Pancreas (tissue), 10 donors: ENCODE data around the gene TLE4. TPM values are rescaled to one million over a fixed set of nuclear protein-coding genes. Genes with fewer than 3 reads are reported as not detected.
"Not testable (repeated sequence)": the region's sequence is repeated elsewhere in the genome, so short reads cannot be mapped to it uniquely, and the experiment has no call there.

Source experiments
- ATAC-seq, 4 donors: fragments of 200-7000 bp; cut with Tn5 transposase; one replicate each; pipeline versions ENCODE4 v1.8.0 to v1.9.1; 2020; ENCODE audit warnings: mild to moderate bottlenecking in 4 of 4, moderate library complexity in 4 of 4
- DNase-seq, 6 donors: peaks; one replicate each; pipeline ENCODE4 v3.0.0-alpha.2; 2020
- FAIRE-seq: peaks from 2 replicates; lab custom pipeline; 2012; peaks lifted over from hg19 to GRCh38; lab: Jason Lieb, UNC
- H3K27ac ChIP-seq, 4 donors: fragments of 200-600 bp; sonication (generic); 1 replicate in 3 of 4; 2 replicates in 1 of 4; pipeline versions ENCODE4 v1.5.0 to v1.8.0; 2020
- H3K27me3 ChIP-seq, 4 donors: fragments of 200-600 bp; one replicate each; pipeline ENCODE4 v1.8.0; 2021
- H3K36me3 ChIP-seq, 3 donors: fragments of 200-600 bp; sonication (generic) in 1 of 3; one replicate each; pipeline versions ENCODE4 v1.5.0 to v1.8.0; 2020 to 2021
- H3K4me1 ChIP-seq, 3 donors: fragments of 200-600 bp; one replicate each; pipeline ENCODE4 v1.8.0; 2021
- H3K4me3 ChIP-seq, 4 donors: fragments of 200-600 bp; sonication (generic) in 2 of 4; one replicate each; pipeline versions ENCODE4 v1.5.0 to v1.8.0; 2020 to 2021
- H3K9me3 ChIP-seq, 4 donors: fragments of 200-600 bp; one replicate each; pipeline ENCODE4 v1.8.0; 2021
- WGBS, 2 donors: extraction: QIAGEN DNeasy Blood & Tissue Kit; methylation state at CpG; one replicate each; pipeline ENCODE4 v1.1.7; 2013; 5-methylcytosine and 5-hydroxymethylcytosine counted together
- intact Hi-C, 3 donors: fragments of 100-400 bp; cut with DNase I; formaldehyde crosslinking; loops; one replicate each; pipeline versions ENCODE4 v1.11.1 to v1.14.2; 2022
- polyA plus RNA-seq, 2 donors: library from polyadenylated mRNA; stranded (reverse); fragments of 200-250 nt; gene quantifications; one replicate each; pipeline ENCODE4 v1.2.3, GENCODE V29; 2013
- total RNA-seq, 6 donors: library from RNA; stranded (reverse); fragmentation: NEBNext Ultra II Directional in 4 of 6; extraction: Animal tissue kit (Norgen Biotek cat#: 25700) in 4 of 6; gene quantifications; one replicate each; pipeline versions ENCODE4 v1.2.1 to v1.2.4, GENCODE V29; 2021 to 2023
- TF ChIP-seq, protein P1 (sequence below), 4 donors: fragments of 200-600 bp; sonication (generic) in 3 of 4; IDR thresholded peaks; one replicate each; pipeline versions ENCODE4 v1.5.0 to v1.8.0; 2021; ENCODE audit warnings: antibody characterized with exemption in 4 of 4
- donor health status: healthy with polysubstance abuse.
- donor health status: DM: no; HTN: no; CAD: no; lungs with moderate emphysema.
- donor health status: DM: no; HTN: no; CAD: no.
- donor health status: control.
- donor health status: control.
- donor health status: Bipolar disorder and iron deficiency.
- donor health status: DM: yes; HTN: yes; CAD: no.
- donor health status: DM: no; HTN: no; CAD: no.
- donor health status: DM: no; HTN: no; CAD: no.
- donor health status: DM: yes; HTN: yes; CAD: no.

TLE4 gene
- total and polyA plus RNA-seq, 8 donors: 2.8 to 19.0 (median 9.7) TPM

- no peak for DNase-seq
- no peak for FAIRE-seq
- TF ChIP-seq, protein P1, sequence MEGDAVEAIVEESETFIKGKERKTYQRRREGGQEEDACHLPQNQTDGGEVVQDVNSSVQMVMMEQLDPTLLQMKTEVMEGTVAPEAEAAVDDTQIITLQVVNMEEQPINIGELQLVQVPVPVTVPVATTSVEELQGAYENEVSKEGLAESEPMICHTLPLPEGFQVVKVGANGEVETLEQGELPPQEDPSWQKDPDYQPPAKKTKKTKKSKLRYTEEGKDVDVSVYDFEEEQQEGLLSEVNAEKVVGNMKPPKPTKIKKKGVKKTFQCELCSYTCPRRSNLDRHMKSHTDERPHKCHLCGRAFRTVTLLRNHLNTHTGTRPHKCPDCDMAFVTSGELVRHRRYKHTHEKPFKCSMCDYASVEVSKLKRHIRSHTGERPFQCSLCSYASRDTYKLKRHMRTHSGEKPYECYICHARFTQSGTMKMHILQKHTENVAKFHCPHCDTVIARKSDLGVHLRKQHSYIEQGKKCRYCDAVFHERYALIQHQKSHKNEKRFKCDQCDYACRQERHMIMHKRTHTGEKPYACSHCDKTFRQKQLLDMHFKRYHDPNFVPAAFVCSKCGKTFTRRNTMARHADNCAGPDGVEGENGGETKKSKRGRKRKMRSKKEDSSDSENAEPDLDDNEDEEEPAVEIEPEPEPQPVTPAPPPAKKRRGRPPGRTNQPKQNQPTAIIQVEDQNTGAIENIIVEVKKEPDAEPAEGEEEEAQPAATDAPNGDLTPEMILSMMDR (IDR thresholded peaks at IDR 0.05): no peak
- H3K4me3 ChIP-seq: no peak overlapping the region
- no peak overlapping the region for H3K27ac ChIP-seq
- H3K9me3 ChIP-seq: no peaks in the 10 kb centered on the region
- intact Hi-C loops: no loop called here
- H3K27me3 ChIP-seq: no peaks in the 10 kb centered on the region
- no peaks in the 10 kb centered on the region for H3K36me3 ChIP-seq
- WGBS, 2 donors: 68 to 75% methylated on average over 2 of the region's 2 CpGs
- ATAC-seq: no peak
- no peaks in the 10 kb centered on the region for H3K4me1 ChIP-seq
Observed at GRCh38 chr9:79637177-79637925, 65.6 kb downstream of the TLE4 start.

DNA sequence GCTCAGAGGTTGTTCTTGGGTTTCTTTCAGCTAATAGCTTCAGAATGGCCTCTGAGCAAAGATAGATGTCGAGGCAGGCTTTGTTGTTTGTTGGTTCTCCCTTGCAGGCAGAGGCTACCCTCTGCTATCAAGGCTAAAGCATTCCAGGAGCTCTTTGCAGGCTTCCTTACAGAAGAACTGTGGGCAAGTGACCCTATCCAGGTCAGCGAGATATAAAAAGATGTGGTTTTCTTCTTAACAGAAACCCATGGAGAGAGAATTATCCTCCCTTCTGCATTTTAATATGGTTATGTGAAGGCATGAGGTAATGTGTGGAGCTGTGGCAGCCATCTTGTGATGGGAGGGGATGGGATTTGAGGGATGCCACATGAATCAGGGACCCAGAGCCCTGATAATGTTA lies 67.0 kb downstream of the TLE4 start:
- Histone ChIP-seq H3K36me3 (no peaks in the 10 kb centered on the region), H3K27me3 (no peaks in the 10 kb centered on the region), H3K4me1 (no peaks in the 10 kb centered on the region), H3K4me3 (no peak overlapping the region), H3K9me3 (no peaks in the 10 kb centered on the region), H3K27ac (no peak overlapping the region)
- ATAC-seq (no peak), DNase-seq (no peak), FAIRE-seq (no peak)
- intact Hi-C loops: no loop called here
- TF ChIP-seq, protein P1 (IDR thresholded peaks at IDR 0.05): no peak
- WGBS, 2 donors: 94 to 96% methylated on average over 2 of the region's 2 CpGs

- no peak for DNase-seq
- no peak for ATAC-seq
- intact Hi-C loops: no loop called here
Observed at GRCh38 chr9:79639354-79639753, 67.6 kb downstream of the TLE4 start.

DNA sequence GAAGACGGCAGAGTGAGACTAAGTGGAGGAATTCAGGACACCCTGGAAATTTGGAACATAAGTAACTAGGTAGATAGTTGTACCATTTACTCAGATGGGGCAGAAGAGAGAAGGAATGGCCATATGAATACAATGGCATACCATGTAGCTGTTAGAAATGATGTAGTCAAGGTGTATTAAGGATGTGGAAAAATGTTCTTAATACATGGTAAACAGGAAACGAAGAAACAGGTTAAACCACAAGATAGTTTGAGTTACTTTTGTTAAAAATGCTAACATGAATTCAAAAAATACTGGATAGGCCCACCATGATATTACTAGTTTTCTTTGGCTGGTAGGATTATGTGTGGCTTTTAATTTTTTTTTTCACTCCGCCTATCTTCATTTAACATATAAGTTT lies 68.3 kb downstream of the TLE4 start:
- DNase-seq, ATAC-seq, intact Hi-C loops, H3K36me3 ChIP-seq, H3K4me1 ChIP-seq, H3K27me3 ChIP-seq, H3K4me3 ChIP-seq, H3K27ac ChIP-seq, H3K9me3 ChIP-seq, FAIRE-seq: not testable (repeated sequence)
- WGBS, 2 donors: 97 to 98% methylated on average over 3 of the region's 3 CpGs

More at GRCh38 chr9:79639354-79639753, 67.6 kb downstream of the TLE4 start:
- H3K4me3 ChIP-seq: no peak overlapping the region
- FAIRE-seq: no peak
- H3K9me3 ChIP-seq: no peaks in the 10 kb centered on the region
- no peaks in the 10 kb centered on the region for H3K36me3 ChIP-seq
- WGBS, 2 donors: 98 to 100% methylated on average over 1 of the region's 1 CpG
- H3K27ac ChIP-seq: no peak overlapping the region
- TF ChIP-seq, protein P1 (IDR thresholded peaks at IDR 0.05): no peak
- no peaks in the 10 kb centered on the region for H3K27me3 ChIP-seq
- no peaks in the 10 kb centered on the region for H3K4me1 ChIP-seq

DNA sequence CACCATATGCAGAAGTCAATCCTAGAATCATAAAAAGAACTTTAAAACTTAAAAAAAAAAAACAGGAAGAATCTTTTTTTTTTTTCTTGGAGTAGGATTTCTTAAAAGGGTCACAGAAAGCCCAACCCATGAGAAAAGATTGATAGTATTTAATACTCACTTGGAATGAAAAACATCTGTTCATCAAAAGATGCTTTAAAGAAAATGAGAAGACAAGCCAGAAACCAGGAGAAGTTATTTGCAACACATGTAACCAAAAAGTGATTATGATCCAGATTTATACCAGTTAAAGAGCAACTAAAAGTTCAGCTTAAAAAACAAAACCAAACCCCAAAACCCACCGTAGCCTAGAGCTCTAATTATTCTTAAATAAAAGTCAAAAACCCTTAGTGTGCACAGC lies 69.3 kb downstream of the TLE4 start:
- no peak for DNase-seq
- Histone ChIP-seq H3K27me3 (no peaks in the 10 kb centered on the region), H3K4me1 (no peaks in the 10 kb centered on the region), H3K4me3 (no peak overlapping the region), H3K9me3 (no peaks in the 10 kb centered on the region), H3K36me3 (no peaks in the 10 kb centered on the region), H3K27ac (no peak overlapping the region)
- FAIRE-seq: no peak
- 76 to 89% methylated on average over 1 of the region's 1 CpG for WGBS, 2 donors
- no peak for ATAC-seq
- TF ChIP-seq, protein P1 (IDR thresholded peaks at IDR 0.05): no peak
- intact Hi-C loops: no loop called here
